Measurements from ENCODE around the gene HCRTR1. TPM values are rescaled to one million over a fixed set of nuclear protein-coding genes. Genes with fewer than 3 reads are reported as not detected.

The HCRTR1 gene
- total RNA-seq, 1 experiment from 2014 or later: not detected

DNA sequence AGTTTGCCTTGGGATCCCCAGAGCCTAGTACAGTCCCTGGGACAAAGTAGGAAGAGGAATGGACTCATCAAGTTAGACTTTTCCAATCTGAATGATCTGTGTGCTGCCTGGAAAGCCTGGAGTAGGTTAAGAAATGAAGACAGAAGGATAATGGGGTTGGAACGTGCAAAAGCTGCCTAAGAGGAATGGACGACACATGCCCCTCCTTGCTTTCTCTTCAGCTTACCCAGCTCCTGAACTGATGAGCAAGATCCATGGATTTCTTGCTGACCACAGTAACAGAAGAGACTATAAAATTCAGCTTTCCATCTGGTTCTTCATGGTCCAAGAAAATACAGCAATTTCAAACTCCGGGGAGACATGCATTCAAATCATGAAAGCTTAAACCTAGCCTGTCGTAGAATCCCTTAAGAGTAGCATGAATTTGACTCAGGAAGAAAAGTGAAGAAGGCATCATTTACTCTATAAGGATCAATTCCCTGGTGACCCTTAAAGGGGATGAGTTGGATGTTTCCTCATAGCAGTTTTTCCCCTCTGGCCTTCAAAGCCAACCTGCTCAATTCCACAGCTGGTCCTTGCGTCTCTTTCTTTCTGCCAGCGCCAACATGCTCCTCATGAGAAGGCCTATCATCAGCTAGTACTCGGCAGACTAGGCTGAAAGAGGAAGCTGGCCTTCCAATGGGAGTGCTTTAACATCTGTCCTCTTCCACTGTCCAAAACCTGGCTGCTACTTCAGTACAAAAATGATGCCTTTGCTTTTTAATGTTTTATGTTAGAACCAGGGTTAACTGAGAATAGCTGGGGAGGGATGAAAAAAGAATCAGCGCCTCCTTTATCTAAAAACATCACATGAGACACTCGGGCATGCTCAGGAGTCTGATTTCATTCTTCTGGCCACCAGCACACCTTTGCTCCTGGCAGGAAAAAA lies 32.9 kb downstream of the HCRTR1 start:
- Histone ChIP-seq H3K4me3 (no peak overlapping the region), H3K27me3 (replicated peaks) (no peaks in the 10 kb centered on the region), H3K27ac (no peak overlapping the region), H3K36me3 (peaks cover 42% of the 10 kb centered on the region), H3K4me1 (replicated peaks) (peaks cover 4% of the 10 kb centered on the region), H3K9me3 (replicated peaks) (no peaks in the 10 kb centered on the region)
- no peak for DNase-seq (ENCODE audit: low read depth in 1 of 2, low spot score in 2 of 2)

DNA sequence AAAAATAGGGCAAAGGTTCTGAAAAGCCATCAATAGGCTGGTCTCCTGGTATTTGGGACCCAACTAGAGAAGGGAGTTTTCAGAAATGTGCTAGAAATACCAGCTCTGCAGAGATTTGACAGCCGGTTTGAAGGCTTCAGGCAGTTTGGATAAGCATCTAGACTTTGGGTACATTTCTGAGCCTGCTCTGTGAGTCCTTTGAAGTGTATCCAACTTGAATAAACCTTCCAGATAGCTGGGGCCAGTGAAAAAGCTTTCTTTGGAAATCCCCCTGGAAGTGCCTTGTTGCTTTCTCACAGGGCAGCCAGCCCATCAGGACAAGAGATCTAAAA lies 33.6 kb downstream of the HCRTR1 start:
- Histone ChIP-seq H3K9me3 (replicated peaks) (no peaks in the 10 kb centered on the region), H3K27me3 (replicated peaks) (no peaks in the 10 kb centered on the region), H3K36me3 (peaks cover 48% of the 10 kb centered on the region), H3K27ac (no peak overlapping the region; the same call in 1 of the 2 replicates), H3K4me3 (no peak overlapping the region), H3K4me1 (replicated peaks) (no peaks in the 10 kb centered on the region; the same call in 1 of the 2 replicates)
- DNase-seq (ENCODE audit: low read depth in 1 of 2, low spot score in 2 of 2): no peak

DNA sequence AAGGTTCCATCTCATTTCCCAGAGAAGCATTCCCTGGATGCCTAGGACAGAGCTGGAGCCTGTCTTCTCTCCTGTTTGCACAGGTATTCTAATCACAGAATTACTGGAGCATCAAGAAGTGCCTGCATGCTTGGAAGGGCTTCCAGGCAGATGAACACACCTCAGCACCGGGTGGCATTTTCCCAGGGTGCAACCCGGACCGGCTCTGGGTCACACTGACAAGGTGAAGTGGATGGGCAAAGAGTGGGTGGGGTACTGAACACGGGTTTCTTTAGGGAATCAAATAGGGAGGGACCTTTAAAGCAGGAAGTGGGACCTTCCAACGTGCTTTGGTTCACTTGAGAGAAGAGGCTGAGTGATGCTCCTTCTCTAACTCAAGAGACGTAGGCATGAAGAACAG lies 34.3 kb downstream of the HCRTR1 start:
- Histone ChIP-seq H3K27ac (no peak overlapping the region), H3K36me3 (peaks cover 55% of the 10 kb centered on the region), H3K27me3 (replicated peaks) (no peaks in the 10 kb centered on the region), H3K9me3 (replicated peaks) (no peaks in the 10 kb centered on the region), H3K4me3 (no peak overlapping the region), H3K4me1 (replicated peaks) (no peaks in the 10 kb centered on the region; the same call in 1 of the 2 replicates)
- DNase-seq (ENCODE audit: low read depth in 1 of 2, low spot score in 2 of 2): no peak

DNA sequence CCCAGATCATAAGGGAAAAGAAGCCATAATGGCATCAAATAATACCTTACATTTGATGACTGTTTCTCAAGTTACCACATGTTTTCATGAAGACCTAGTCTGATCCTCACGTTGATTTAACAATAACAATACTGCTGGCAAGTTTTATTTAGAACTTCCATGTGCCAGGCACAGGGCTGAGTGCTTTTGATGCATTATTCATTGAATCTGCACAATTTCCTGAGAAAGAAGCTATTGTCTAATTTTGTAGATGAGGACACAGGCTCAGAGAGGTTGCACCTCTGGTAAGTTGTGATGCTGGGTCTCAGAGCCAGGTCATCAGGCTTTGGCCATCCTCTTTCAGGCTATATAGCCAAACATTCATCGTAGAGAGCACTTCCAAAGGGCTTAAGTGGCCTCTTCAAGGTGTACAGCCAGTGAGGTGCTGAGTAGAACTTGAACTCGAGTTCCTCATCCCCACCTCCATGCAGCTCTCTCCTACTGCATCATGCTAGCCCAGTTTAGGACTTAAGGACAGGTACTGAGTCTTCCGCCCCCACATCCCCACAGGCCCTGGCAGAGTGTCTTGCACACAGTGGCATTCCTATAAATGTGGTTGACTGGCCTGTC lies 35.5 kb downstream of the HCRTR1 start:
- no peak overlapping the region for H3K4me3 ChIP-seq
- DNase-seq (ENCODE audit: low read depth in 1 of 2, low spot score in 2 of 2): no peak
- no peaks in the 10 kb centered on the region for H3K27me3 ChIP-seq (replicated peaks)
- H3K9me3 ChIP-seq (replicated peaks): no peaks in the 10 kb centered on the region
- H3K36me3 ChIP-seq: peaks cover 68% of the 10 kb centered on the region
- no peaks in the 10 kb centered on the region; the same call in 1 of the 2 replicates for H3K4me1 ChIP-seq (replicated peaks)
- H3K27ac ChIP-seq: no peak overlapping the region

DNA sequence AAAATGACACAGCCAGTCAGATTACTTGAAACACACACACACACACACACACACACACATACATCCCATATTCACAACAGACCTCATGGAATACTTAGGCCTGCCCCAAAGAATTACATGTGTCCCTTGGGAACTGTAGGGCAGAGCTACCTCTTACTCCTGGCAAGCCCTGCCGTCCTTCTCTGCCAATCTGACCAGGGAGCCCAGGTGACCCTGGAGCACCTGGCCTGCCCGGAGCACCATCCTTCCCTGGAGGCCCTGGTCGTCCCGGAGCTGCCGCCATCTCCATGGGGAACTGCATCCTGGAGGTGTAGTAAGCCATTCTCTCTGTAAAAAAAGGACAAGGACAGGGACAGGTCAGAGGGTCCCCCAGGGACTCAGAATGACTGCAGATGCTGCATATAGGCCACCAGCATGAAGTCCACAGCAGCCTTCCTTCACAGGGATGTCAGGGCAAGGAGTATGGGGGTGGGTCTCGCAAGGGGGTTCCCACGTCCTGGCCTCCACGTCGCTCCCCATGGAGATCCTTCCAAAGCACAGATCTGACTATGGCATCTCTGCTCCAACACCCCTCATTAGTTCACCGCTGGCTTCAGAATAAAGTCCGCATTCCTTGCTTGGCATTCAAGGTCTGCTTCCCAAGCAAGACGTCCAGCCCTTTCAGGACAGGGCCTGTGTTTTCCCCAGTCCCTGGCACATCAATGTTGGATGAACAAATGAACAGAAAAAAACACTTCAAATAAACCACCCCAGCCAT lies 36.4 kb downstream of the HCRTR1 start:
- no peak overlapping the region for H3K27ac ChIP-seq
- H3K36me3 ChIP-seq: peaks cover 77% of the 10 kb centered on the region

DNA sequence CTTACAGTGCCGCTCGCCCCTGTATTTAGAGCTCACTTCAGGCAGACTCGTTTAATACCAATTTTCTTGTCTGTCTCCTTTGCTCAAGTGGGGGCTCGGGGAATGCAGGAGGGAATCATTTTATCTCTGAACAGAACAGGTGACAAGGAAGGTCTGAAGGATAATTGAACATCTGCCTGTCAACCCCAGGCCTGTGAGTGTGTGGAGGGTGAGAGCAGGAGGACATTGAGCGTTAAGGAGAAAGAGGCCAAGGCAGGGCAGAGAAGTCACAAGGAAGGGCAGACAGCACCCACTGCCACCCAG lies 36.9 kb downstream of the HCRTR1 start:
- Histone ChIP-seq H3K9me3 (replicated peaks) (no peaks in the 10 kb centered on the region), H3K27me3 (replicated peaks) (no peaks in the 10 kb centered on the region), H3K27ac (no peak overlapping the region), H3K4me1 (replicated peaks) (no peaks in the 10 kb centered on the region; the same call in 1 of the 2 replicates), H3K36me3 (peaks cover 82% of the 10 kb centered on the region), H3K4me3 (no peak overlapping the region)
- DNase-seq (ENCODE audit: low read depth in 1 of 2, low spot score in 2 of 2): no peak

More for the DNA sequence above, 36.4 kb downstream of the HCRTR1 start:
- DNase-seq (ENCODE audit: low read depth in 1 of 2, low spot score in 2 of 2): no peak
- Histone ChIP-seq H3K9me3 (replicated peaks) (no peaks in the 10 kb centered on the region), H3K4me3 (no peak overlapping the region), H3K27me3 (replicated peaks) (no peaks in the 10 kb centered on the region), H3K4me1 (replicated peaks) (no peaks in the 10 kb centered on the region; the same call in 1 of the 2 replicates)

DNA sequence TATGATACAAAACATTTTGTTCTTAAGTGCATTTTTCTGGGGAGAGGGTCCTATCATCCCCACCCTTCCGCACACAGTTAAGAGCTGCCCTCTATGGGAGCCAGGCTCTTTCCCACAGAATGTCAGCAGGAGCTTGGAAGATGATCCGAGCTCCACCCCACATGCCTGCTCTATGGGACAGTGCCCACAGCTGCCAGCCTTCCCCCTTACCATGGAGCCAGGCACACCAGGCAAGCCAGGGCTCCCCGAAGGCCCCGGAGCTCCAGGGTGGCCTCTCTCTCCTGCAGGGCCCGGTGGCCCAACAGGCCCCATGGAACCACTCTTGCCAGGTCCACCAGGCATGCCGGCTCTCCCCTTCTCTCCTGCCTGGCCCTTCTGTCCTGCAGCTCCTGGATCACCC lies 37.6 kb downstream of the HCRTR1 start:
- Histone ChIP-seq H3K36me3 (peaks cover 87% of the 10 kb centered on the region), H3K9me3 (replicated peaks) (no peaks in the 10 kb centered on the region), H3K4me3 (no peak overlapping the region), H3K27me3 (replicated peaks) (no peaks in the 10 kb centered on the region), H3K4me1 (replicated peaks) (no peaks in the 10 kb centered on the region; the same call in 1 of the 2 replicates), H3K27ac (no peak overlapping the region)
- DNase-seq (ENCODE audit: low read depth in 1 of 2, low spot score in 2 of 2): no peak

DNA sequence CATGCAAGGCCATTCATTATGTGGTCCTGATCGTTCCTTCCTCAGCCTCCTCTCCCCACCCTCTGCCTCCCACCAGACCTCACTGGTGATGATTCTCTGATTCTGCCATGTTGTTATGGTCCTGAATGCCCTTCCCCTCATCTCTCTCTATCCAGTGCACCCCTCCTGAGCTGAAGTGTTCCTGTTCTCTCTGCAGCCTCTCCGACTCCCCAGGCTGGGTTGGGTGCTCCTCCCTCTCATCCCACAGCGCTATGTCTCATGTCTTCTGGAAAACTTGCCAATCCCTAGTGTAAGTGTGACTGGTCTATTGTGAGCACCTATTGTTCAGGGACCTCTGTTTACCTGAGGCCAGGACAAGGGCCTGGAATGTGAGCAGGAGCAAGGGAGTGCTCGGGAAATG lies 38.3 kb downstream of the HCRTR1 start:
- H3K4me1 ChIP-seq (replicated peaks): no peaks in the 10 kb centered on the region; the same call in 1 of the 2 replicates
- no peaks in the 10 kb centered on the region for H3K27me3 ChIP-seq (replicated peaks)
- H3K9me3 ChIP-seq (replicated peaks): no peaks in the 10 kb centered on the region
- no peak overlapping the region for H3K4me3 ChIP-seq
- no peak overlapping the region for H3K27ac ChIP-seq
- no peak for DNase-seq (ENCODE audit: low read depth in 1 of 2, low spot score in 2 of 2)
- H3K36me3 ChIP-seq: peaks cover 94% of the 10 kb centered on the region

DNA sequence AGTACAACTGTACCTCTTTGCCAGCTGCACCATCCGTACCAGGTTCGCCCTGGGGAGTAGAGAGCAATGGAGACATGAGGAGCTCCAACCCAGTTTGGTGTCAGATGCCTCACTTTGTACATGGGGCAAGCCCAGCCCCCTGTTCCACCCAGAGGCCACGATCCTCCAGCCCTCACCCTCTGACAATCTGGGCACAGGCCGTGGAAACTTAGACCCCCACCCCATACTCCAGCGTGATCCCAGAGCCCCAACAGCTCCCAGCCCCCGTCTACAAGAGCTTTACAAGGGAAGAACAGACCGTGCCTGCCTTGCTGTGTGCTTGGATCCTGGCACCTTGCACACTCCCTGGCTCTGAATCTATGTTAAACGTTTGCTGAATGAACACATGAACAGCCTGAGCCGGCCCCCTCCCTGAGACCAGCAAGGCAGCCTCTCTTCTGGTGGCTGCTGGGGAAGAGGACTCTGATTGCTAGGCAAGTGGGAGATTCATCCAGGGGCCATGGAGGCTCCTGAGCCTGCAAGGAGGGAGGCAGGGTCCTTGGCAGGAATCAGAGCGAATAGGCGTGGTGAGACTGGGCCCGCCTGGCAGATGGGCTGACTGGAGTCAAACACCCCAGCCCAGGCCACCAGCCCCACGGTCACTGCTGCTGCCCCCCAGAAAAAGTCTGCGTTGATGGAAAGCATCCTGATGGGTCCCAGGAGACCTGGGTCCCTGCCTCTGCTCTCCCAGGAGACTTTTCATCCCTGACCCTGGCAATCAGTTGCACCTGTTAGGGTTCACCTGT lies 39.7 kb downstream of the HCRTR1 start:
- Histone ChIP-seq H3K4me3 (no peak overlapping the region), H3K27me3 (replicated peaks) (no peaks in the 10 kb centered on the region), H3K36me3 (peaks cover 95% of the 10 kb centered on the region), H3K9me3 (replicated peaks) (no peaks in the 10 kb centered on the region), H3K27ac (no peak overlapping the region), H3K4me1 (replicated peaks) (no peaks in the 10 kb centered on the region)
- DNase-seq (ENCODE audit: low read depth in 1 of 2, low spot score in 2 of 2): no peak

DNA sequence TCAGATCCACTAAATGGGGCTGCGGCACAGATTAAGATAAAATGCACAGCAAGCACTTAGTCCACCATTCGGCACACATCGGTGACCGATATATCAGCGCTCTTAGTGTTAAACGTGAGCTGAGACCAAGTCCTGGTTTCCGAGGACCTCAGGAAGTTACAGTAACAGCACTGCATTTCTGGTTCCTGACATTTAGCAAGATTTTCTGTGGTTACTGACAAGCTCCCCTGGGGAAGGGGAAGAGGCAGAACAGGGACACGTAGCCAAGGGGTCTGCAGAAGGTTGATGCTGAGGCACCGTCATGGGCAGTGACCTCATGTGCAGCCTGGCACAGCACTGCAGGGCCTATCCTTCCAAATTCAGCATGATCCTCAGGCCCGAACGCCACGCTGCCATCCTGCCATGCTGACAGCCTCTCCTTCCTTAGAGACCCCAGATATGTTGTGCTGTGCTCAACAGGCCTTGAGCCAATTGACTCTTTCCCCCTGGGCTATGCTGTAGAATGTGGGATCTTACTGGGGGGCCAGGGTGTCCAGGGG lies 40.6 kb downstream of the HCRTR1 start:
- H3K27me3 ChIP-seq (replicated peaks): no peaks in the 10 kb centered on the region
- H3K36me3 ChIP-seq: peaks cover 94% of the 10 kb centered on the region
- H3K4me1 ChIP-seq (replicated peaks): no peaks in the 10 kb centered on the region
- H3K9me3 ChIP-seq (replicated peaks): no peaks in the 10 kb centered on the region
- DNase-seq (ENCODE audit: low read depth in 1 of 2, low spot score in 2 of 2): no peak
- no peak overlapping the region for H3K4me3 ChIP-seq
- no peak overlapping the region for H3K27ac ChIP-seq

DNA sequence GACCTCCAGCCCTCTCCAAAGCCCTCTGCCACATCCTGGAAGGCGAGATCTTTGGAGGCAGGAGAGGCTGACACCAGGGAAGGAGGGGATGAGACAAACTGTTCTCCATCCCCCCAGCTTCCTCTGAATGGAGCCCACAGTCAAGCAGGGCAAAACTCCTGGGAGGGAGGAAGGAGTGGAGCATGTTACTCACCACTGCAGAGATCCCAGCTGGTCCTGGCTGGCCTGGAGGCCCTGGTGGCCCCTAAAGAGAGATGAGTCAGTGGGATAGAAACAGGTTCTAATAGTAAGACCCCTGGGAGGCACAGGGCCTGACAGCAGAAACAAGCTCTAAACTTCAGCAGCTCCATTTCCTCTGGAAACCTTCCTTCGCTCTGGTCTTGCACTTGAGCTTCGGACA lies 41.2 kb downstream of the HCRTR1 start:
- no peak for DNase-seq (ENCODE audit: low read depth in 1 of 2, low spot score in 2 of 2)
- Histone ChIP-seq H3K36me3 (peaks cover 94% of the 10 kb centered on the region), H3K27me3 (replicated peaks) (no peaks in the 10 kb centered on the region), H3K9me3 (replicated peaks) (no peaks in the 10 kb centered on the region), H3K27ac (no peak overlapping the region), H3K4me3 (no peak overlapping the region), H3K4me1 (replicated peaks) (no peaks in the 10 kb centered on the region)

DNA sequence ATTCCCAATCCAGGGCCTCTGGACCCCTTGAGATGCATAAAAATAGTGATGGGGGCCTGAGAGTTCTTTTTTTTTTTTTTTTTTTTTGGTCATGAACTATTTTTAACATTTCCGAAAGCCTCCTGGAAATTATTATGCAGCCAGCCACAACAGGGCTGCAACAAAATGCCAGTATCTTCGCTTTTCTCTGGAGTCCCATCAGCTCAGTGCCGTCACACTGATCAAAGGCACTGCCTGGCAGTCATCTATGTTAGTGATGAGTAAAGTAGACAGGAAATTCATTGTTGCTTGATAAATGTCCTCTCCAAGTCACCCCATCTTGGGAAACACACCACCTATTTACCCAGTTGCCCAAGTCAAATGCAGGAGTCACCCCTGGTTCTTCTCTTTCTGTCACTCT lies 42.4 kb downstream of the HCRTR1 start:
- no peak overlapping the region for H3K4me3 ChIP-seq
- H3K9me3 ChIP-seq (replicated peaks): no peaks in the 10 kb centered on the region
- no peaks in the 10 kb centered on the region for H3K27me3 ChIP-seq (replicated peaks)
- peaks cover 96% of the 10 kb centered on the region for H3K36me3 ChIP-seq
- H3K27ac ChIP-seq: no peak overlapping the region
- H3K4me1 ChIP-seq (replicated peaks): peaks cover 9% of the 10 kb centered on the region
- DNase-seq (ENCODE audit: low read depth in 1 of 2, low spot score in 2 of 2): no peak

DNA sequence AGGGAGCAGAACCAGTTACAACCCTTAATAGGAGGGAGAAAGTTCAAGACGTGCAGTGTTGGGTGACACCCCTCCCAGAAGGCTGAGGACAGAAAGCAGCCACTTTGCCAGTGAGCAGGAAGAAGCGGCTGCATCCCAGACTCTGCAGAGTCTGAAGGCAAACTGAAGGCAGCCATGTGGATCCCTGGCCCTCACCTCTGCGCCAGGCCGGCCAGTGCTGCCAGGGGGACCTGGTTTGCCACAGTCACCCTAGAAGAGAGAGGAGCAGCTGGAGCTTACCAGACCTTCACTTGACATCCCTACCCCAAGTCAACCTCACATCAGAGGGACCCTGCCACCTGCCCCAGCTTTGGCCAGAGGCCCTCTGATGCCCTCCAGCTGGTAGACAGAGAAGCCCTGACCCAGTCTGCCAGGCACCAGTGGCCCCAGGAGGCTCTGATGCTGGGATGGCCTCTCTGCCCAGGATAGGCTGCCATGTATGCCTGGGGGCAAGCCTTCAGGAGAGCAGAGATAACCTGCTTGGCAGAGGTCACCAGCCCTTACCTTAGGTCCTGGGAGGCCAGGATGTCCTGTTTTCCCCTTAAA lies 43.5 kb downstream of the HCRTR1 start:
- Histone ChIP-seq H3K9me3 (replicated peaks) (no peaks in the 10 kb centered on the region), H3K27me3 (replicated peaks) (no peaks in the 10 kb centered on the region), H3K4me3 (no peak overlapping the region), H3K36me3 (peaks cover 96% of the 10 kb centered on the region), H3K4me1 (replicated peaks) (peaks cover 20% of the 10 kb centered on the region), H3K27ac (no peak overlapping the region)
- no peak for DNase-seq (ENCODE audit: low read depth in 1 of 2, low spot score in 2 of 2)

All from SJSA1 (cell line).